Endothelial cell of umbilical vein (primary cell): Measurements from ENCODE around the gene SUPT4H1.

Experiments
- CTCF ChIP-seq, 2 donors: IDR thresholded peaks; 1 replicate in 1 of 2; 2 replicates in 1 of 2; pipeline ENCODE4 v1.5.1; 2011; ENCODE audit warnings: low read length in 2 of 2, mild to moderate bottlenecking in 2 of 2, moderate library complexity in 2 of 2, control low read depth in 1 of 2, inconsistent platforms in 1 of 2, low read depth in 1 of 2; ENCODE audit not compliant: insufficient read depth in 1 of 2; ENCODE audit errors: extremely low read depth in 1 of 2
- EZH2 ChIP-seq: IDR thresholded peaks from 2 replicates; pipeline ENCODE4 v1.6.1; 2012; ENCODE audit warnings: borderline replicate concordance, low read depth, mild to moderate bottlenecking, moderate library complexity, low read length, inconsistent platforms; ENCODE audit not compliant: severe bottlenecking
- GATA2 ChIP-seq: IDR thresholded peaks from 2 replicates; pipeline ENCODE4 v1.7.0; 2011; ENCODE audit warnings: low read depth, mild to moderate bottlenecking, moderate library complexity, mixed read lengths, low read length; ENCODE audit not compliant: insufficient read length, insufficient read depth
- JUN ChIP-seq: IDR thresholded peaks from 2 replicates; pipeline ENCODE4 v1.6.1; 2011; ENCODE audit warnings: borderline replicate concordance, low read depth; ENCODE audit not compliant: insufficient read length, insufficient read depth
- MAX ChIP-seq: IDR thresholded peaks from 2 replicates; pipeline ENCODE4 v1.6.1; 2011; ENCODE audit not compliant: insufficient read depth, insufficient read length
- MYC ChIP-seq: IDR thresholded peaks from one replicate; pipeline ENCODE4 v1.6.1; 2011; ENCODE audit warnings: mild to moderate bottlenecking, low read depth, low read length
- POLR2A ChIP-seq: IDR thresholded peaks from 2 replicates; pipeline ENCODE4 v1.6.1; 2012; ENCODE audit warnings: low read depth, mild to moderate bottlenecking, control low read depth, low read length
- POLR2AphosphoS5 ChIP-seq: IDR thresholded peaks from 2 replicates; pipeline ENCODE4 v1.6.1; 2012; ENCODE audit warnings: low read depth, mild to moderate bottlenecking, control low read depth, low read length, moderate library complexity; ENCODE audit not compliant: insufficient read depth

GRCh38 chr17:58328195-58329034 is 23.6 kb downstream of the SUPT4H1 start, which contains the start of gene TSPOAP1:
- TF ChIP-seq CTCF (IDR thresholded peaks at IDR 0.05; ENCODE audit: extremely low read depth in 1 of 2, insufficient read depth in 1 of 2, low read depth in 1 of 2, low read length in 2 of 2) (no peak), EZH2 (no peak), JUN (no peak), MAX (no peak), POLR2AphosphoS5 (no peak), POLR2A (no peak), GATA2 (no peak), MYC (no peak)
